Left renal cortex interstitium (tissue), 4 donors: ENCODE results near the gene DCUN1D3. TPM values are rescaled to one million over a fixed set of nuclear protein-coding genes. Genes with fewer than 3 reads are reported as not detected.
"Not testable (repeated sequence)": the region's sequence is repeated elsewhere in the genome, so short reads cannot be mapped to it uniquely, and the experiment has no call there.

Experiments used
- DNase-seq, 4 donors: peaks; one replicate each; pipeline ENCODE4 v3.0.0-alpha.2; 2013; ENCODE audit warnings: low read depth in 4 of 4, low spot score in 2 of 4, missing footprints in 1 of 4
- polyA plus RNA-seq, 4 donors: library from polyadenylated mRNA; unstranded; fragments of 120-200 nt; gene quantifications; one replicate each; pipeline ENCODE4 v1.2.1, GENCODE V29; 2013; ENCODE audit not compliant: insufficient read length in 4 of 4

DCUN1D3 gene
- polyA plus RNA-seq, 4 donors = 7.5 to 11.7 (median 10.0) TPM

GRCh38 chr16:20866145-20866772 is 33.9 kb downstream of the DCUN1D3 start:
- no peak for DNase-seq

- no peak for DNase-seq
Measured at GRCh38 chr16:20865420-20866131, 34.6 kb downstream of the DCUN1D3 start.

- not testable (repeated sequence) for DNase-seq
Measured at GRCh38 chr16:20864376-20864775, 35.8 kb downstream of the DCUN1D3 start.

- DNase-seq = no peak
Measured at GRCh38 chr16:20862162-20862960, 37.8 kb downstream of the DCUN1D3 start.

- not testable (repeated sequence) for DNase-seq
Measured at GRCh38 chr16:20860995-20861394, 39.2 kb downstream of the DCUN1D3 start.

- DNase-seq = no peak
Measured at GRCh38 chr16:20860361-20860760, 39.8 kb downstream of the DCUN1D3 start.

- no peak for DNase-seq
Measured at GRCh38 chr16:20859699-20860098, 40.5 kb downstream of the DCUN1D3 start.

GRCh38 chr16:20859229-20859628 is 40.9 kb downstream of the DCUN1D3 start:
- no peak for DNase-seq

GRCh38 chr16:20857281-20857680 is 42.9 kb downstream of the DCUN1D3 start:
- DNase-seq = no peak

- no peak for DNase-seq
Measured at GRCh38 chr16:20854963-20855362, 45.2 kb downstream of the DCUN1D3 start.

- DNase-seq = no peak
Measured at GRCh38 chr16:20853981-20854620, 46.1 kb downstream of the DCUN1D3 start.

GRCh38 chr16:20853143-20853542 is 47.0 kb downstream of the DCUN1D3 start:
- no peak for DNase-seq

- DNase-seq = no peak
Measured at GRCh38 chr16:20851601-20852000, 48.6 kb downstream of the DCUN1D3 start.

GRCh38 chr16:20850981-20851380 is 49.2 kb downstream of the DCUN1D3 start:
- no peak for DNase-seq

GRCh38 chr16:20849589-20850390 is 50.4 kb downstream of the DCUN1D3 start:
- peak in 3 of 4 donors; percentile 36 to 63 (median 36) for DNase-seq

GRCh38 chr16:20847550-20847949 is 52.6 kb downstream of the DCUN1D3 start:
- no peak for DNase-seq

GRCh38 chr16:20846551-20846950 is 53.6 kb downstream of the DCUN1D3 start:
- DNase-seq = no peak

GRCh38 chr16:20846030-20846429 is 54.1 kb downstream of the DCUN1D3 start:
- no peak for DNase-seq

GRCh38 chr16:20844588-20844987 is 55.6 kb downstream of the DCUN1D3 start:
- no peak for DNase-seq

GRCh38 chr16:20844054-20844453 is 56.1 kb downstream of the DCUN1D3 start:
- DNase-seq = no peak
